Measurements from ENCODE around the gene UBA5.
"Not testable (repeated sequence)": the region's sequence is repeated elsewhere in the genome, so short reads cannot be mapped to it uniquely, and the experiment has no call there.

The UBA5 gene

GRCh38 chr3:132660052-132660810, at the start of gene UBA5:
UBA5 (plus strand) TSS chr3:132660329; CDS start chr3:132660538, 209 bp downstream.
- DNase-seq: peak; percentile 80 to 84

GRCh38 chr3:132615301-132615700, 44.8 kb upstream of the UBA5 start:
- DNase-seq: not testable (repeated sequence)

DNA sequence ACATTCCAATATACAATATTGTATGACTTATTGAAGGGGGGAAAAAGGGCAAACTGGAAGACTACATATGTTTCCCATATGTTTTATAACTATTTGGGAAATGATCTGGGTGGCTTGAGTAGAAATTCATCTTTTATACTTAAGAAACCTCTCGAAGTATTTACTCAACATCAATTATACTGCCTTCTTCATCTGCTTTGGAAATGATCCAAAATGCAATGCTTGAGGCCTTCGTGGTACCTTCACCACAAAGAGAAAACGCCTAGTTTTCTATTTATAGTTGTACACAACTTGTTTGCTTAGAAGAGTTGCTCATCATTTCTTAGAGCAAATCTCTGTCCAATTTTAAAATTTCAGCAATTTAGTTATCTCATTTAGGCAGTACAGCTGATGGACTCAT, 44.2 kb upstream of the UBA5 start:
- DNase-seq: no peak

- no peak for DNase-seq
Measured at GRCh38 chr3:132616780-132617179, 43.3 kb upstream of the UBA5 start.

DNA sequence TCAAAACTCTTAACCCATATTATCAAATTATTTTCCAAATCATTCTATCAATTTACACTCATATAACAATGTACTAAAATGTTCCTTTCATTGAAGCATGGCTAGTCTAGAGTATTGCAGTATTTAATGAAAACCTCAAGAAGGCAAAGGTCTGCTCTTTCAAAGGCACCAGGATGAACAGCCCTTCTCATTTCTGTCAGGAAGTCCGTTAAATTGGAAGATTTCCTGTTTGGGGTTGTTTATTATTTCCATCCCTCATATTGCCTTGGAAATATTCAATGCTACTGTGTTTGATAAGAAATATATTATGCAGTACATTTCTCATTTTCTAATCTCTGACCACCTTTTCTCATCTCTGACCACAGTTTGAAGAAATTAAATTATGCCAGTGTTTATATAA, 38.0 kb upstream of the UBA5 start:
- no peak for DNase-seq

DNA sequence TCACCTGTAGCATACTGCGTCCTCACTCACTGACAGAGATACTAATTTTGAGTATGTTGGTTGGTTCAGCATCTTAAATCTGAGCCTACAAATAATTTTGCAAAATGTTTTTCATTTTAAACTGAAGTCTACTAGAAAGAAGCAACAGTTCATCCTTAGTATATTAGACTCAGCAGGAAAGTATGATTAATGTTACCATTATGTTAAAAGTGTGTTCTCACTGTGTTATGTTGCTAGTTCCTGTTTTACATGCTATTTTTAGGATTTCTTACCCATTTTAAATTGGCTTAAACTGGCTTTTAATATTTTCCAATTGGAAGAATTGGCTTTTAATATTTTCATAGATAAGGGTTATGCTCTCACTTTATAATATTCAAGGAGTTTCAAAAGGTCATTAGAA, 37.4 kb upstream of the UBA5 start:
- DNase-seq: no peak

GRCh38 chr3:132623646-132624045, 36.5 kb upstream of the UBA5 start:
- no peak for DNase-seq

DNA sequence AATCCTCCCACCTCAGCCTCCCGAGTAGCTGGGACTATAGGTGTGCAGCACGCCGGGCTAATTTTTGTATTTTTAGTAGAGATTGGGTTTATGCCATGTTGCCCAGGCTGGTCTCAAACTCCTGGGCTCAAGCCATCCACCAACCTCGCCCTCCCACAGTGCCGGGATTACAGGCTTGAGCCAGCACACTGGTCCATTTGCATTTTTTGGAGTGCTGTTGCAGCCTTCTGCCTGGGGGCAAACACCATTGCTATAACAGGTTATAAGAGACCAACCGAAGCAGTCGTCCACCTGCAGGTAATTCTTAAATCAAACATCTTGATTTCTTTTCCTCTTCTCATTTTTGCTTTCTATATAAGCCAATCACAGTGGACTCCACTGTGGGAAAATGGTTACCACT, 35.3 kb upstream of the UBA5 start:
- DNase-seq: no peak

DNA sequence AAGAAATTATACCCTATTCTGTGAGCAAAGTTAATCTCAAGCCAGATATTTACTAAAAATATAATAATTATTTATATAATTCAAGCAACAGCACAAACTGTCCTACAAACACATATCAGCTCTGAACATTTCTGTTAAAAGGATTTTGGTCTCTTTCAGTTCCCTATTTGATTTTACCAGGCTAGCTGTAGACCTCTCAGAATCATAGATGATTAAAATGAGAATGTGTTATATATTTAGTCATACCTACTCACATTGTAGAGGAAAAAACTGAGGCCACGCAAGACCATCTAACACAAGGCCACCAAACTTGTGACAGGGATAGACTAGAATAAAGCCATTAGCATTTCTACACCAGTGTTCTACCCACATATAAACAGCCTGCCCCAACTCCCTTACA, 34.5 kb upstream of the UBA5 start:
- DNase-seq: no peak

DNA sequence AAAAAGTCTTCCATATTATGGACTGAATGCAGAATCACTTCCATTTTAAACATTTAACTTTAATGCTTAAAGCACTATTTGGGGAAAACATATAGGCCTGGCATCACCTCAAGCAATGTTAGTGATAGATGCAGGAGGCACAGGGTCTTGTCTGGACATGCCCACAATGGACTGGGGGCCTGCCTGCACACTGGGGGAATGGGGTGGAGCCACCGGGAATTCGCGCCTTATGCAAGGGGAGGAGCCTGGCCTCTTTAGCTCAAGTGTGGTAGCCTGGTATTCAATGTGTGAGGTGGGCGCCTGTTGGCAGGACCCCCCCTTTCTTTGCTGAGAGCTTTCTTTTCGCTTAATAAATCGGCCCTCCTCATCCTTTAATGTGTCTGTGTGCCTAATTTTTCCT, 33.2 kb upstream of the UBA5 start:
- no peak for DNase-seq

- DNase-seq: no peak
Measured at GRCh38 chr3:132628157-132628556, 32.0 kb upstream of the UBA5 start.

- DNase-seq: no peak
Measured at GRCh38 chr3:132629928-132630327, 30.2 kb upstream of the UBA5 start.

- peak in 1 of 2 experiments; percentile 33 for DNase-seq
Measured at GRCh38 chr3:132630612-132631011, 29.5 kb upstream of the UBA5 start.

- no peak for DNase-seq
Measured at GRCh38 chr3:132635052-132635451, 25.1 kb upstream of the UBA5 start.

GRCh38 chr3:132637590-132637989, 22.5 kb upstream of the UBA5 start:
- no peak for DNase-seq

DNA sequence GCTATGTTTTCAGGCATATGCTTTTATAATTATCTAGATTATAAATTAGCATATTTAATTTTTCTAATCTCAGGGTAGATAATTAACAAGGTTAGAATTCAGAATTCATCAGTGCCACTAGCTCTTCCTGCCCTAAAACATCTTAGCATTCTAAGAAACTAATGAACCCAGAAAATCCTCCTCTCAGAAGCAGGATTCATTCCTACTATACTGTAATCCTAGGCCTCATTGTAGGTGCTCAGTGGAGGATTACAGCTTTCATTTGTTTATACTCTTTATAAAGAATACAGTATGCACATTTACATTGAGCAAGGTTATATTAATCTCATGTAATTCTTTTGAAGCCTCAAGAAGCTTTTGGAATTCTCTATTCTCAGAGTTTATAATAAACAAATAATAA, 21.4 kb upstream of the UBA5 start:
- DNase-seq: no peak

DNA sequence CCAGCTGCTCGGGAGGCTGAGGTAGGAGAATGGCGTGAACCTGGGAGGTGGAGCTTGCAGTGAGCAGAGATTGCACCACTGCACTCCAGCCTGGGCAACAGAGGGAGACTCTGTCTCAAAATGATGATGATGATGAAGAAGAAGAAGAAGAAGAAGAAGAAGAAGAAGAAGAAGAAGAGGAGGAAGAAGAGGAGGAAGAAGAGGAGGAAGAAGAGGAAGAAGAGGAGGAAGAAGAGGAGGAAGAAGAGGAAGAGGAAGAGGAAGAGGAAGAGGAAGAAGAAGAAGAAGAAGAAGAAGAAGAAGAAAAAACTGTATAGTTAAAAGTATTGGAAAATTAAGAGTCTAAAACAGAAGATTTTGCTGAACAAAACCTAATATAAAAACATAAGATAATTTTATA, 18.7 kb upstream of the UBA5 start:
- not testable (repeated sequence) for DNase-seq

- DNase-seq: peak; percentile 18 to 68
Measured at GRCh38 chr3:132641837-132642538, 18.1 kb upstream of the UBA5 start.

GRCh38 chr3:132642539-132642847, 17.6 kb upstream of the UBA5 start:
- DNase-seq: no peak

- DNase-seq: no peak
Measured at GRCh38 chr3:132643366-132643765, 16.8 kb upstream of the UBA5 start.

DNA sequence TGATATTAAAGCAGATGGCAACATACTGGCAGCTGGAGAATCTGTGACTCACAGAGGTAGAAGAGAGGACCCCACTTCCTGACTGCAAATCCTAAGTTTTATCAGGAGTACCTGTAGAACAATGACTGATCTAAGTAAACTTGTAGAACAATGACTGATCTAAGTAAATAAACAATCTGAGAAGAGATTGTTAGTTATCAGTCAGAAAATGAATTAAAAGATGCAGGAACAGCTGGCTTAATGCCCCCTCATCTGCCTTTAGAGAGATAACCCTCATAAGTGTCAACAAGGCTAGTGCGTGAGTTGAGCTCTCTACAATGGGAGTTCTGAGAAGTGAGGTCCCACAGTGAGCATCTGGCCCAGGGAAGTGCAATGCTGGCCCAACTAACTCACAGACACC, 15.1 kb upstream of the UBA5 start:
- DNase-seq: peak in 1 of 2 experiments; percentile 22

GRCh38 chr3:132650153-132650552, 10.0 kb upstream of the UBA5 start:
- DNase-seq: no peak

GRCh38 chr3:132652640-132653270, 7.4 kb upstream of the UBA5 start:
- no peak for DNase-seq

- DNase-seq: no peak
Measured at GRCh38 chr3:132654190-132654589, 5.9 kb upstream of the UBA5 start.

Measured in NCI-H524 (cell line).